Ecto neural progenitor cell (in vitro differentiated cells): Measurements from ENCODE around the gene NFIA.
"Not testable (repeated sequence)": the region's sequence is repeated elsewhere in the genome, so short reads cannot be mapped to it uniquely, and the experiment has no call there.

ENCODE experiments used
- DNase-seq: peaks from one replicate; pipeline ENCODE4 v3.0.0-alpha.2; 2018; ENCODE audit warnings: low spot score

Gene NFIA

DNA sequence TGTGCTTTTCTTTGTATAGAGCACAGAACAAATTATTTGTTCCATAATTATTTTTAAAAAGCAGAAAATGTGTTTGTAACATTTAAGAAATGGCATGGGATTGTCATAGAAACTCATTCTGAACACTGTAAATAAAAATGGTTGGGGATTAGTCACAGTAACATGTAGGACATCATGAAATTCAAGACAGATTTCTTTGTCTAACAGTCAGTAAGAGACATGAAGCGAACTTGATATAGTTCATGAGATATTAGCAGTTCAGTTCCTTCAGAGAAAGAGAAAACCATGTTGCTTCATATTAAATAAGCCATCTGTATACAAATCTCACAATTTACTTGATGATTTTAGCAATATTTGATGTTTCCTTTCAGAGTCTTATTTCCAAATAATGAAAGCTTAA is 19.7 kb downstream of the NFIA start:
- DNase-seq = no peak

DNA sequence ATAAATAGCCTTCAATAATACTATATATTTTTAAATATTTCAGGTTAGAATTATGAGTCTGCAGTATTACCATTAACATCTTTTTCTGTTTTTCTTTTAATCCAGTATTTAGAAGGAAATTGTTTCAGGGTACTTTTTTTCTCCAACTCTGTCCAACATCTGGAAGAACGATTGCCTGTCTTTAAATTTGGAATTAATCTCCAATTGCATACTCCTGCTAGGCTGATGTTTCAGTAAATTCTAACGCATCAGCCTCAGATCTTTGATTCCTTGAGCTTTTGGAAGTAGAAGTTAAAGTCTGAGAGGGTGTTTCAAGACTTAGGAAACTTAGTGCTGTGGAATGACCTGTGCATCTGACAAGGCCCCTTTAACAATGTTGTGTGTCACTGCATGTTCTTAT is 20.3 kb downstream of the NFIA start:
- no peak for DNase-seq

DNA sequence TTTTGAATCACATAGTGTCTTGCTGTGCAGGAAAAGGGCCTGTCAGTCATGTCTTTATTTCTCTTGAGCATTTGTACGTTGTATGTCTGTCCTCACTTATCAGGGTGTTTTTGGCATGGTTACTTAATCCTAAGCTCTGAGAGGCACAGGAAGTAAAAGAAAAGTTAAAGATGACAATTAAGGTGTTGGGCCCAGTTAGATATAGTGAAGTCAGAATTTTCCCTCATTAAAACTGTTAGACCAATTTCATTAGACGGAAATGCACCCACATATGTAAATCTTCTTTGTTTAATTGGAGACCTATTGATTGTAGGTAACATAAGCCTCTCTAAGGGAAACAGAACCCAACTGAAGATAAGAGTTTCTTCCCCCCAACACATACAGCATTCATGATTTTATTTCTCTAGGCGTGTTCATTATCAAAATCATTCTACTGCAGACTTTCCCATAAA is 21.9 kb downstream of the NFIA start:
- DNase-seq = no peak

DNA sequence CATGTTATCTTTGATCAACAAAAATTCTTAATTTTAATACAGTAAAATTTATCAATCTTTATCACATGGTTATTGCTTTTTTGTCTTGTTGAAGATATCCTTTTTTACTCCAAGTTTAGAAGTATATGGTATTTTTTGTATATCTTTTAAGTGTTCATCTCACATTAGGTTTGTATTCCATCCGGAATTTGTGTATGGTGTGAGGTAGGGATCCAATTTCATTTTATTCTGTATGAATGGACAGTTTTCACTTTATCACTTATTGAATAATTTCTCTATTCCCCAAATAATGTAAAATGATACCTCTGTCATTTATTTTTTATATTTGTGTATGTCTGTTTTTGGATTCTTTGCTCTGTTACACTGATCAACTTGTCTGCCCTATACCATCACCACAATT is 25.3 kb downstream of the NFIA start:
- DNase-seq = no peak

DNA sequence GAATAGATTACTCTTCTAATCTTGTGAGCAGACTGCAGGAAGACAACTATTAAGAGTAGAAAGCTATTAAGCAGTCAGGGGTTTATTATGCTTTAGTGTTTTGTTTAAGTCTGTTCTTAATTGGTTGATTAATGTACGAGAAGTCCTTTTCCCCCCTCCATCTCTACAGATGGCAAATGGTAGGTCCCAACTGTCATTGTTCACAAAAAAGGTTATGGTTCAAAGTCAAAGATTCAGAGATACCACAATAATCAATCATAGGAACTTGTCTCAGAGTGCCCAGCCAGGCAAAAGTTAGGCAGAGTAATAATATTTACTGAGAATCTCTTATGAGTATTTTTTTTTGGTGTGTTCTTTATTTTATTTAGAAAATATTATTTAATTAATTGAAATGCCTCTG is 26.8 kb downstream of the NFIA start:
- no peak for DNase-seq

DNA sequence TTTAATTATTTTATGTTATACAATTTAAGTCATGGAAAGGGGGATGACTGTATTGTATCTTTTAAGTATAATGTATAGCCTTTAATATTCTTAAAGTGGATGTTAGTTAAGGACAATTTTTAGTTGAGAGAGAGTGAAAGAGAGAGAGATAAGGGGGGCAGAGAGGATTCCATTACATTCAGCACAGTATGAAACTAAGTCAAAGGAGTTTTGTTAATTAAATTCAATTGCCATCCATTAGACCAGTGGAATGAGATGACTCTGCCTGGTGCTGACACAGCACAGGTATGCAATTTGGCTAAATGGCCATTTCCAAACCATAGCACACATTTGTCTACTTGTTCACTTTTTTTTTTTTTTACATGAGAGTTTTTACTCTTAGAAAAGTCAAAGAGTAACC is 27.5 kb downstream of the NFIA start:
- no peak for DNase-seq

DNA sequence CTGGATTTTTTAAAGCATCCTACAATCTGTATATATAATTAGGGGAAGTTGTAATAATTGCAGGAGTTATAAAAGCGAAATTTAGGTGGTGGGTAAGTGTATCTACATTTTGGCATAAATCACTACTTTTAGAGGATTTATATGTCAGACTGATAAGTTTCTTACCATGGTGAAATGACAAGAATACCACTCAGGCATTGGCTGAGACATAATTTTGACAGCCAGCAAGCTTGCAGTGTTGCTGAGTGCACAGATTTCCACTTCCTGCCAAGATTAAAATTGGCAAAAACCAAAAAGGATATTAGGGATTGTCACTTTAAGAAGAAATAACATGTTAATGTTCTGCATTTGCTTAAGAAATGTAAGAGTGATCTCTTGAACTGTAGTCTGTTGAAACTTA is 28.2 kb downstream of the NFIA start:
- no peak for DNase-seq

DNA sequence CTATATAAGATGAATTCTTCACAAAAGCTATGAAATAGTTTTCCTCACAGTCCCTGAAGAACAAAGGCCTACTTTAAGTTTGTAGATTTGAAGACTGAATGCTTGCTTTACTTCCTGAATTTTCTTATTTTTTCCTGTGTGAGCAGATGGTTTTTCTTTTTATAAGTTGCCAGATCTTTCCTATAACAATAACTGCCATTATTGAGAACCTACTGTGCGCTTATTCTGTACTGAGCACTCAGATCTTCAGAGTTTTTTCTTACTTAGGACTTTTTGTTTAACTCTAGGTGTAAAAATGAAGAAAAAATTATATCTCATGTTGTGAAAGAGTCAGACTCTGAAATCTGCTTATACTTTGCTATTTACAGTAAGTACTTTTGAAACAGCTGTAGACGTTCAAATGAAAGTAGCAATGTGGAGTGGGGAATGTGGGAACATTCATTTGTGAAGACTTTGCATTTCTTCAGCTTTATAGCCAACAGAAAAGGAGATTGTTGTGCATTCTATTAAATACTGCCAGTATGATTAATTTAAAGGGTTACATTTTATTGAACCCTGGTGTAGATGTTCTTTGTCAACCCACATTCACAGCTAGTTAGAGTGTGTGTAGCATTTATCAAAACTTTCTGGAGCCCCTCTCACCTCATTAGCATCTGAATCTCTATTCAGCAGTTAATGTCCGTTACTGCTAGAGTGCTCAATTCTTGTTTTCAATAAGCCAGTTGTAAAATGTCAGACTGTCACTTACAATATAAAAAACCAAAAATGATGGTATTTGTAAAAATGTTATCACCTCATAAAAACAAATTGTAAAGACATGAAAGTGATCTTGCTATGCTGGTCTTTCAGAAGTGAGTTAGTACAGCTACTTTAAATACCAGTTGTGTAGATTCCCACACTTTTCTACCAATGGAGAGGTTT is 29.0 kb downstream of the NFIA start:
- no peak for DNase-seq

DNA sequence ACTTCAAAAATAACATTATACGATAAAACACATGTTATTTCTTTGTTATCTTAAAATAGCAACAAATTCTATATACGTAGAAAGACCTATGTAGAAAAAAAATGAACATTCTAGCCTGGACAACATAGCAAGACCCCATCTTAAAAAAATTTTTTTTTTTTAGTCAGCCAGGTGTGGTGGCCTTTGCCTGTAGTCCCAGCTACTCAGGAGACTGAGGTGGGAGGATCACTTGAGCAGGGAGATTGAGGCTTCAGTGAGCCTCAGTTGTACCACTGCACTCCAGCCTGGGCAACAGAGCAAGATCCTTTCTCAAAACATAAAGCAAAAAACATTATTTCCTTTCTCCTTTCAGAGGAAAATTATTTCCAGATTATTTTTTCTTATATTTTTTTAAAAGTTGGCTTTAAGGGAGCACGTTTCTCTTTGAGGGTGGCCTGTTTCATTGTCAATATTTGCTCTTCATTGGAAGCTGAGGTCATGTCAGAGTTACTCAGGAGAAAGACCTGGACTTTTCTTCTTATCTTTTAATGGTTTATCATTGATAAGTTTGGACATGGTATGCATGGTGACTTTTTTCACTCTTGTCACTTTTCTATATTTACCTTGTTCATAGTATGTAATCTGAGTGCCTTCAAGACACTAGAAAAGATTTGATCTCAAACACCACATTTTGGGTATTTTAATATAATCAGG is 32.0 kb downstream of the NFIA start:
- no peak for DNase-seq

DNA sequence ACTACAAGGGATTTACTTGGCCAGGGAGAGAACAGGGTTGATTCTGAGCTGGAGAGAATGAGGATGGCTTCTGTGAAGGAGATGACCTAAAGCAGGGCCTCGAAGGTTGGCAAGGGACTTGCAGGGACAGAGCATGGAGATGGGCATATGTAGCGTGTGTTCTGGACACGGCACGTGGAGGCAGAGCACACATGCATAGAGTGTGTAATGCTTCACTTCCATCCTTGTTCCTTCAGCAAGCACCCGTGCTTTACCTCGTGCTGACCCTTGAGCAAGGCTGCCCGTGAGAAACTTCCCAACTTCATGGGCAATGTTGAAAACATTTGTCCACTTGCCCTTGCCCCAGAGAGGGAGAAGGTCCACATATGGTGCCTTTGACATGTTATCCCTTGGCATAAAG is 33.1 kb downstream of the NFIA start:
- no peak for DNase-seq

DNA sequence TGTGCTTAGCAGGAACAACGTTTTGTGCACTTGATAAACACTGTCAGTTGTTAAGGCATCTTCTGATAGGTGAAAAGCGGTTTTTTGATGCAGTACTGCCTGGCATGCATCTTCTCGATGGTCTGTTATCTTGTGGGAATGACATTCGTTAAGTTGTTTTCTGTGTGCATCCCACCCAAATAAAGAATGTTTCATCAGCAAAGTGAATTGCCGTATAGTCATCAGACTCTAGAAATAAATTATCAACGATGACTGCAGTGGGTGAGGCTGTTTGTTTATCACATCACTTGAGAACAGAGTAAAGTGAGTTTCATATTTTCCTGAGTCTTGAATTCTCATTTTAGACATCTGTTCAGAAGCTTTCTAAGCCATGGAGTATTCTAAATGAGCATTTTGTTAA is 34.1 kb downstream of the NFIA start:
- no peak for DNase-seq

DNA sequence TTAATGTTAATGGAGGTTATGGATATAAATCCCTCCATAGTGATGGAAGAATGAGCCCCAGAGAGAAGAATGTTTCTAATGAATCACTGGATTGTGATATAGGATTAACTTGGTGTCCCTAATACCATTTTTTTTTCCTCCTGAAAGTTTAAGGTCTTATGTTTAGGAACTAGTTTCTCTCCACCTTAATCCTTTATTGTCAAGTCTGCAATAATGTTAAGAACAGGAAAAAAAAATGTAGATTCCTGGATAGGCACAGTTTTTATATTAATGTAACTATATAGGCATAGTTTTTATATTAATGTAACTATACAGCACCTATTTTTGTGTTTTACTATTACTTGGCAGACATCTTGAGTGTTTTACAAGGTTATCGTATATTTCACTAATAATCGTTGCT is 34.9 kb downstream of the NFIA start:
- DNase-seq = no peak

DNA sequence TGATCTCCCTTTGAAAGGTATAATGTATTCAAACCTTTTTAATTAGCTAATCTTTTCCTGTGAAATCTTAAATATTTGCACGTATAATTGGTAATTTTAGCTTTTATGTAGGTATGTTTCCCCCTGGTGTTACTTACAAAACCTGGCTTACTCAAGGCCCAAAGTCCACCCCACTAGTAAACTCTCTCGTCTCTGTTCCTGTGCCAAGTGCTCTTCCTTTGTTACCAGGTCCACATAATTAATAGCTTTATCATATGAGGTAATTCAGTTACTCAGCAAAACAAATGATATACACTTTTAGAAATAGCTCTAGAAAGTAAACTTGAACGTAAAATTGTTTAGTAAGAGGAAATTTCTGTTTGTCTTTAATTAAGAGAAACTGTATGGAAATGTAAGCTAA is 36.7 kb downstream of the NFIA start:
- DNase-seq = no peak

DNA sequence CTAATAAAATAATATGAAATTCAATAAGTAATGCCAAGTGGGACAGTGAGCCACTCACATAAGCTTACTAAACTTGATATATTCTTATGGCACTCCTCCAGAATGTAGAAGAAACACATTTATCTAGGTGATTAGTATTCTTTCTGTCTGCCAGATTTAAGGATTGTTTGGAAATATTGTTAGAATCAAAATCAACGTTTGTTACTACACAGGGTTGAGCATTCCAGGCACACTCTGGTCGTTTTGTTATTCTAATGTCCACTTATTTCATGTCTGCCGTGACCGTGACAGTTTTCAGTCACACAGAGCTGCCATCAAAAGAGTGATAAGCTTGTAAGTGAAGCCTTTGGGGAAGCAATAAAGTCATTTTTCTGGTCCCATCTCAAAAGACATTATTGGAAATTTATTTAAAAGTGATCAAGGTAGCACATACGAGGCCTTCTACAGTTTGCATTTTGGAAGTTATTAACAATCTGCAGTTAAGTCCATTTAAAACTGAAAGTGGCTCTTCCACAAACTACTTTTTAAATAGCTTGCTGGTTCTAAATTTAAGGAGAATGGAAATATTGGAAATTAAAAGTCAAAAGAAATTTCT is 38.0 kb downstream of the NFIA start:
- no peak for DNase-seq

DNA sequence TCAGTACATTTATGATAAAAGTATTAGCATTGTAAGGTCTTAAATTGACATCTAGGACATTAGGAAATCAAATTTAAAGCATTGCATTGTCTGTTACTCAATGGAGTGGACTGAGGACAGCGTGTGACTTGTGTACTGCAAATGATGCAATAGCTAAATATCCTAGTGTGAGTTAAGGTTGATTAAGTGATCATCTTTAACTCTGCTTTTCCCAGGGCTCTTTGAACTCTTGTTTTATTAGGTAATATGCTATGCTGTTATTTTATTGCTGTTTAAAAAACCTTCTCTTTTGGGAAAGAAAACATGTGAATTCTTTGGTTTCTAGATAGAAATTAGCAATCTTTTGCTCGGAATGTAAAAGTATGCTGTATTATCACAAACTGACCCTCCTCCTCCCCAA is 38.6 kb downstream of the NFIA start:
- no peak for DNase-seq

DNA sequence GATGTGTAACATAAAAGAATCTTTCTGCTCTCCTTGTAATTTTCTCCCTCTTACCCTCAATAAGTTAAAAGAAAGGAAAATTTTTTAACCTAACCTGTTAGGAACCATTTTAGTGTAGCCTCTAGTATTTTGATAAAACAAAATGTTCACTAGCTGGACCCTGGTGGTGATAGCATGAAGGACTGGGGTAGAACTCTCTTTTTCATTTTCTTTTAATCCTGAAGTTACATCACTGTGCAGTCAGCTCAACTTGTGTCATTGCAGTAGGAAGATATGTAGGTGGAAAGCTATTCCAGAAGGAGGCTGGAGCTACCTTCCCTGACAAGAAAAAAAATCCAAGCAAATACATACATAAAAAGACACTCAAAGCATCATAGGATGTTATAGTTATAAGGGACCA is 39.3 kb downstream of the NFIA start:
- no peak for DNase-seq

DNA sequence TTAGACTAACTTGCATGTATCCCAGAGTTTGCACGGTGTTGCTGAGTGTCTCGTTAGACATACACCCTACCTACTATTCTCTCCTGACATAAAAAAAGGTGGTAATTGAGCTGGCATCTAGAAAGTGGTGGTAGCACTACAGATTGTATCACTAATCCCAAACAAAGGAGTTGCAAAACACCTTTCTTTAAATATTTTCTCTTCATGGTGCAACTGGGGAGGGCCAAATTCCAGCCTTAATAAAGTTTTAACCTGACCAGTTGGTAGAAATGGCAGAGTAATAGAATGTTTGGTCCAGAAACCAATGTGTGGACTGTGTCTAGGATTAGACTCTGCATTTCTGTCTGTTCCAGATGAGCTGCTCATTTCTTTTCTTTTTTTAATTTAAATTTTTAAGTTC is 40.0 kb downstream of the NFIA start:
- DNase-seq = no peak

DNA sequence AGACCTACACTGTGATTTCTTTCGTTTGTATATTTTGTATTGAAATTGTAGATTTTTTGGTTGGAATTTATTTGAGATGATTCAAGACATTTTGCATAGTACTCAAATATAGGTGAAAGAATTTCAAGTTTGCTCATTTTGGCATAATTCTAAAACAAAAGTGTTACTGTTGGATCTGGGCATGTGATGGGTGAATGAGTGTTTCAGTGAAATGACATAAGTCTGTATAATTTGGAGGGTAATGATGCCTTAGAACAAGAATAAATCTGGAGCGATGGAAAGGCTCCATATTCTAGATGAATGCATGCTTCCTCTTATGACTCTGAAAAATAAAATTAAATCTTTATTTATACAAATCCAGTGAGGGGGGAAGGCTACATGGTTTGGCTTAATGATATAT is 41.0 kb downstream of the NFIA start:
- no peak for DNase-seq

DNA sequence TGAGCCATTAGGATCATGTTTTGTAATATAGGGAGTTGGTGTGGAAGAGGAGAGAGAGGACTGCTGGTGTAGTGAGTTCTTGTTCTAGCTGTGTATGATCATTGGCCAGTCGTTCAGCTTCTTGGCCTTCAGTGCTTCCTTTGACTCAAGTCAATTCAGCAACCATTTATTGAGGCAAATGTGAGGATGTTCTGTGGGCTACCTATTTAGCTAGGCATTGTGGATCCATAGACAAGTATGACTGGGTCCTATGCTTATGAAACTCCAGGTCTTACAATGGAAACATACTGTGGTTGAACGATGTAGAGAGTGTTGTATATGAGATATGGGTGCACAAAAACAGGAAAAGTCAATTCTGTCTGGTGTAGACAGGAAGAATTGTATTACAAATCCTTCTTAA is 41.7 kb downstream of the NFIA start:
- no peak for DNase-seq

DNA sequence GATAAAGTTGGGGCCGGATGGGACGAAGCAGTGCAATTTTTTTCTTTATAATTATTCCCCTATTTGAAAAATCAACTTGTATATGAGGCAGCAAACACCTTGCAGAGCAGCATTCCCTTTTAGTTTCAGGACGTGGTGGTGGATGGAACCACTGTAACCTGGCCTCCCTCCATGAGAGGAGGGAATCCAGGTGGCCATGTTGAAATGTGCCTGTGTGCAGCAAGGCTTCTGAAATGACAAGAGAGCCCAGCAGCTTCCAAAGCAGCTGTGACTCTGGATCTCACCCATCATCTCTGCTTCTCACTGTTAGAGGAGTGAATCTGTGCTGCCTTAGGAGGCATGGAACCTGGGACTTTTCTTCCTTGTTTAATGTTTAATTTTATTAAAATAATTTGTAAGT is 42.3 kb downstream of the NFIA start:
- DNase-seq = no peak

DNA sequence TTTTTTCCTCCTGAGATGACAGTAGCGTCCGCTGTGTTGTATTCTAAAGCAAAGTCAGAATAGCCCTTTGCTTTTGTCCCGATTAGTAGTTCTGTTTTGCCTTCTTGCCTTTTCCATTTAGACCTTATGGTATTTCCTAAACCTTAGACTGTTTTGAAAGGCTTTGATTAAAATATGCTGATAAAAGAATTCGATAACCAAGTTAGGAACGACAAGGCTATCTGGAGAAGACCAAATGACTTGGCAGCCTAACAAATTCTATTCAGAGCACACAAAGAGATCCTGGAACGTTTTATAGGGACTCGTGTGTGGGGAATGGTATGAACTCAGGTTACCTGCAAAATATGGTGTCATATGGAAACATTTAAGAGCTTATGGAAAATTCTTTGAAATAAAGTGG is 42.9 kb downstream of the NFIA start:
- DNase-seq = no peak

DNA sequence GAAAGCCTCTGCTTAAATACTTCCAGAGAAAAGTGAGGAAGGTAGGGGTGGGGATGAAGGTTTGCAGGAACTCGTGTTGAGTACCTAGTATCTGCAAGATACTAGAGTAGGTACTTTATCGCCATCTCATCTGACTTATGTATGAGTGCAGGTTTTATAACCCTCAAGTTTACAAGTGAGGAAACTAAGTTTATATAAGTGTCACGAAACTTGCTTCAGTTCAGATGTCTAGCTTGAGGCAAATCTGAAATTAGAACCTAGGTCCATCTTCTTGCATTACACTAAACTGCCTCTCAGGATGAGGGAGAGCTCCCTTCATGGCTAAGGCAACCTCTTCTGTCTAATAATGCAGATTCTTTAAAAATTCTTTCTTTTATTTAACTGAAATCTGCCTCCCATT is 43.5 kb downstream of the NFIA start:
- DNase-seq = no peak

DNA sequence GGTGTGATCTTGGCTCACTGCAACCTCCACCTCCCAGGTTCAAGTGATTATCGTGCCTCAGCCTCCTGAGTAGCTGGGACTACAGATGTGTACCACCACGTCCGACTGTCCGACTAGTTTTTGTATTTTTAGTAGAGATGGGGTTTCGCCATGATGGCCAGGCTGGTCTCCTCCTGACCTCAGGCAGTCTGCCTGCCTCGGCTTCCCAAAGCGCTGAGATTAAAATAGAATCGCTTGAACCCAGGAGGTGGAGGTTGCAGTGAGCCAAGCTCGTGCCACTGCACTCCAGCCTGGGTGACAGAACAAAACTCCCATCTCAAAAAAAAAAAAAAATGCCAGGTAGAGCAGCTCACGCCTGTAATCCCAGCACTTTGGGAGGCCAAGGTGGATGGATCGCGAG is 44.5 kb downstream of the NFIA start:
- DNase-seq = not testable (repeated sequence)
